ENCODE measurements around the gene TLR10.
"Not testable (repeated sequence)": the region's sequence is repeated elsewhere in the genome, so short reads cannot be mapped to it uniquely, and the experiment has no call there.

The TLR10 gene

GRCh38 chr4:38782452-38783108, at the start of gene TLR10:
Gene TLR10, minus strand, starts transcription at chr4:38782990. Its CDS starts 7,400 bp downstream, at chr4:38775590.
- DNase-seq (ENCODE audit: low read depth in 2 of 2), result no peak

GRCh38 chr4:38832206-38832605, 49.4 kb upstream of the TLR10 start:
- DNase-seq (ENCODE audit: low read depth in 2 of 2), result no peak

GRCh38 chr4:38831653-38832052, 48.9 kb upstream of the TLR10 start:
- no peak for DNase-seq (ENCODE audit: low read depth in 2 of 2)

GRCh38 chr4:38829237-38829636, 46.4 kb upstream of the TLR10 start:
- no peak for DNase-seq (ENCODE audit: low read depth in 2 of 2)

- no peak for DNase-seq (ENCODE audit: low read depth in 2 of 2)
Measured at GRCh38 chr4:38823766-38824165, 41.0 kb upstream of the TLR10 start.

- DNase-seq (ENCODE audit: low read depth in 2 of 2), result no peak
Measured at GRCh38 chr4:38822748-38823303, 40.0 kb upstream of the TLR10 start.

- DNase-seq (ENCODE audit: low read depth in 2 of 2), result no peak
Measured at GRCh38 chr4:38821739-38822138, 38.9 kb upstream of the TLR10 start.

GRCh38 chr4:38820329-38821061, 37.7 kb upstream of the TLR10 start:
- no peak for DNase-seq (ENCODE audit: low read depth in 2 of 2)

- no peak for DNase-seq (ENCODE audit: low read depth in 2 of 2)
Measured at GRCh38 chr4:38819569-38819968, 36.8 kb upstream of the TLR10 start.

- DNase-seq (ENCODE audit: low read depth in 2 of 2), result no peak
Measured at GRCh38 chr4:38818441-38818976, 35.7 kb upstream of the TLR10 start.

- DNase-seq (ENCODE audit: low read depth in 2 of 2), result no peak
Measured at GRCh38 chr4:38815885-38816782, 33.3 kb upstream of the TLR10 start.

GRCh38 chr4:38814386-38814785, 31.6 kb upstream of the TLR10 start:
- no peak for DNase-seq (ENCODE audit: low read depth in 2 of 2)

GRCh38 chr4:38811297-38811696, 28.5 kb upstream of the TLR10 start:
- no peak for DNase-seq (ENCODE audit: low read depth in 2 of 2)

- not testable (repeated sequence) for DNase-seq (ENCODE audit: low read depth in 2 of 2)
Measured at GRCh38 chr4:38807462-38807861, 24.7 kb upstream of the TLR10 start.

GRCh38 chr4:38806251-38806650, 23.5 kb upstream of the TLR10 start:
- DNase-seq (ENCODE audit: low read depth in 2 of 2), result not testable (repeated sequence)

GRCh38 chr4:38805530-38806145, 22.8 kb upstream of the TLR10 start:
- DNase-seq (ENCODE audit: low read depth in 2 of 2), result no peak

- DNase-seq (ENCODE audit: low read depth in 2 of 2), result no peak
Measured at GRCh38 chr4:38804654-38805295, 22.0 kb upstream of the TLR10 start, which contains the start of gene TLR1. Gene TLR1, minus strand, starts transcription at chr4:38804791. Its CDS starts 5,960 bp downstream, at chr4:38798831.

GRCh38 chr4:38803833-38804653, 21.3 kb upstream of the TLR10 start:
- no peak for DNase-seq (ENCODE audit: low read depth in 2 of 2)

GRCh38 chr4:38802561-38803355, 20.0 kb upstream of the TLR10 start:
- no peak for DNase-seq (ENCODE audit: low read depth in 2 of 2)

Measured in stimulated activated CD8-positive, alpha-beta memory T cell treated with anti-CD3 and anti-CD28 coated beads, Interleukin-2, amount 100 ng/mL, for 1 hour (primary cell).